Activated naive CD8-positive, alpha-beta T cell treated with anti-CD3 and anti-CD28 coated beads, Interleukin-2, amount 10 ng/mL, durations not matched to agents 7 days and 5 days (primary cell): ENCODE data around the gene ERC1. TPM values are rescaled to one million over a fixed set of nuclear protein-coding genes. Genes with fewer than 3 reads are reported as not detected.
"Not testable (repeated sequence)": the region's sequence is repeated elsewhere in the genome, so short reads cannot be mapped to it uniquely, and the experiment has no call there.

Experiments used
- ATAC-seq: fragments of 150-1000 bp; cut with Tn5 transposase; one replicate; pipeline ENCODE4 v1.10.0; 2021; ENCODE audit warnings: low read depth, moderate library complexity
- POLR2A ChIA-PET: fragments of 350-600 bp; sonication (Branson Sonifier 250); formaldehyde crosslinking; loops from one replicate; lab custom pipeline; 2021; ENCODE audit warnings: antibody characterized with exemption; lab: Charles Lee
- DNase-seq: peaks from one replicate; pipeline ENCODE4 v3.0.0; 2021
- H3K27ac Mint-ChIP-seq: one replicate; pipeline ENCODE4 v1.8.0; 2022; ENCODE audit warnings: mild to moderate bottlenecking, mixed read lengths
- H3K27me3 Mint-ChIP-seq: one replicate; pipeline ENCODE4 v1.8.0; 2022; ENCODE audit warnings: mild to moderate bottlenecking, moderate library complexity, mixed read lengths
- H3K36me3 Mint-ChIP-seq: one replicate; pipeline ENCODE4 v1.8.0; 2021; ENCODE audit warnings: mild to moderate bottlenecking, mixed read lengths
- H3K4me1 Mint-ChIP-seq: one replicate; pipeline ENCODE4 v1.8.0; 2021; ENCODE audit warnings: mixed read lengths
- H3K4me3 Mint-ChIP-seq: one replicate; pipeline ENCODE4 v1.8.0; 2022; ENCODE audit warnings: mild to moderate bottlenecking, moderate library complexity, mixed read lengths
- H3K9me3 Mint-ChIP-seq: one replicate; pipeline ENCODE4 v1.8.0; 2021; ENCODE audit warnings: mixed read lengths
- total RNA-seq, 2 experiments: library from RNA; stranded (reverse); gene quantifications; one replicate each; pipeline ENCODE4 v1.2.3, GENCODE V29; 2021

Gene ERC1
- total RNA-seq, 2 experiments from 2014 or later, result 24.0 to 30.3 TPM

DNA sequence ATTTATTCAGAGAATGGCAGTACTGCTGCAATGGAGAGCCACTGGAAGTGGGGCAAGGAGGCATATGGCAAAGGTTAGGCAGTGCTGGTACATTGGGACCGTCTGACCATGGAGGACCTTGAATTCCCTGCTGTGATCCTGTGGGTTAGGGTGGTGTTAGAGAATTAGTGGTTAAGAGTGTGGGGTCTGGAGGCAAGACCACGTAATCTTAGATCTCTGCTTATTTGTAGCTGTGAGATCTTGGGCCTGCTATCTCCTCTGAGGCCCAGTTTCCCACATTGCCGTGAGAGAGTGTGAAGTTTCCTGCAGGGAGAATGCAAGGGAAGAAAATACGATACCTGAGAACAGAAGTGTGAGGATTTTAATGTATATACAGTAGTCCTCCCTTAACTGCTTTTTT is 147.7 kb downstream of the ERC1 start:
- no peaks in the 10 kb centered on the region for H3K4me1 Mint-ChIP-seq
- no peaks in the 10 kb centered on the region for H3K27me3 Mint-ChIP-seq
- ATAC-seq (no peak), DNase-seq (no peak)
- no peaks in the 10 kb centered on the region for H3K9me3 Mint-ChIP-seq
- POLR2A ChIA-PET, result no interaction called here
- peaks cover 3% of the 10 kb centered on the region for H3K36me3 Mint-ChIP-seq
- no peak overlapping the region for H3K4me3 Mint-ChIP-seq
- no peak overlapping the region for H3K27ac Mint-ChIP-seq

DNA sequence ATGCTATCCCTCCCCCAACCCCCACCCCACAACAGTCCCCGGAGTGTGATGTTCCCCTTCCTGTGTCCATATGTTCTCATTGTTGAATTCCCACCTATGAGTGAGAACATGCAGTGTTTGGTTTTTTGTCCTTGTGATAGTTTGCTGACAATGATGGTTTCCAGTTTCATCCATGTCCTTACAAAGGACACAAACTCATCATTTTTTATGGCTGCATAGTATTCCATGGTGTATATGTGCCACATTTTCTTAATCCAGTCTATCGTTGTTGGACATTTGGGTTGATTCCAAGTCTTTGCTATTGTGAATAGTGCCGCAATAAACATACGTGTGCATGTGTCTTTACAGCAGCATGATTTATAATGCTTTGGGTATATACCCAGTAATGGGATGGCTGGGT is 155.7 kb downstream of the ERC1 start:
- H3K36me3 Mint-ChIP-seq, H3K27me3 Mint-ChIP-seq, H3K4me3 Mint-ChIP-seq, POLR2A ChIA-PET, H3K27ac Mint-ChIP-seq, H3K4me1 Mint-ChIP-seq, H3K9me3 Mint-ChIP-seq, ATAC-seq, DNase-seq: not testable (repeated sequence)

DNA sequence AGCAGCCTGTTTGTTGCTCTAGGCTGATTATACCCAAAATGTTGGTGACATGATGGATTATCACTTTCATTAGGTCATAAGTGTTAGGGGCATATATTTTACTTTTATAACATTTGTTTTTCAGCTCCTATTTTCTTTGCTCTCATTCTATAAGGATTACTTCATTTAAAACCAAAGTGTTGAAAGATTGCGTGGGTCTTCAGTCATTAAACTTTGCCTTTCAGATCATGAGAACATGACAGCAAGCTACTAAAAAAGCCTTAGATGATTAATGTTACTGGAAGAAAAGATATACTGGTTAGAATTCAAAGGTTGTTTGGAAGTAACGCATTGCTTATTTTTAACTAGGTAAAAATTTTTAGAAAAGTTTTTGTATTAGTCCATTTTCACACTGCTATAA is 156.8 kb downstream of the ERC1 start:
- DNase-seq, result no peak
- Mint-ChIP-seq H3K4me3 (no peak overlapping the region), H3K27me3 (no peaks in the 10 kb centered on the region), H3K4me1 (no peaks in the 10 kb centered on the region), H3K9me3 (no peaks in the 10 kb centered on the region), H3K27ac (no peak overlapping the region), H3K36me3 (peaks cover 6% of the 10 kb centered on the region)
- ATAC-seq, result no peak
- POLR2A ChIA-PET, result no interaction called here

DNA sequence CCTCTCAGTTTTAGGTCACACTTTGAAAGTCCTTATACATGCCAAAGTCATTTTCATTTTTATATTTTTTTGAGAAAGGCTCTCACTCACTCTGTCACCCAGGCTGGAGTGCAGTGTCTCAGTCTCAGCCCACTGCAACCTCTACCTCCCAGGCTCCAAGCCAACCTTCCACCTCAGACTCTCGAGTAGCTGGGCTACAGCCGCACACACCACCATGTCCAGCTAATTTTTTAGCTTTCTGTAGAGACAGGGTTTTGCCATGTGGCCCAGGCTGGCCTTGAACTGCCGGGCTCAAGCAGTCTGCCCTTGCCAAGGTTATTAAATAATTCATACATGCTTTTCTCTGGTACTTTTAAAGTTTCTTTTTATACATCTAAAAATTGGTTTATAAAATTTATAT is 166.0 kb downstream of the ERC1 start:
- H3K36me3 Mint-ChIP-seq, result peaks cover 3% of the 10 kb centered on the region
- H3K27ac Mint-ChIP-seq, result no peak overlapping the region
- no peak overlapping the region for H3K4me3 Mint-ChIP-seq
- DNase-seq (no peak), ATAC-seq (no peak)
- H3K27me3 Mint-ChIP-seq, result no peaks in the 10 kb centered on the region
- POLR2A ChIA-PET, result no interaction called here
- H3K9me3 Mint-ChIP-seq, result no peaks in the 10 kb centered on the region
- H3K4me1 Mint-ChIP-seq, result no peaks in the 10 kb centered on the region

- no peak for ATAC-seq
- Mint-ChIP-seq H3K36me3 (peaks cover 2% of the 10 kb centered on the region), H3K27ac (no peak overlapping the region)
Observed at GRCh38 chr12:1161197-1161596, 170.2 kb downstream of the ERC1 start.

GRCh38 chr12:1162081-1162760 is 171.2 kb downstream of the ERC1 start:
- peaks cover 2% of the 10 kb centered on the region for H3K36me3 Mint-ChIP-seq
- ATAC-seq, result no peak
- POLR2A ChIA-PET, result no interaction called here

More at GRCh38 chr12:1161197-1161596, 170.2 kb downstream of the ERC1 start:
- no peak for DNase-seq
- Mint-ChIP-seq H3K27me3 (no peaks in the 10 kb centered on the region), H3K4me1 (no peaks in the 10 kb centered on the region), H3K9me3 (no peaks in the 10 kb centered on the region), H3K4me3 (no peak overlapping the region)
- POLR2A ChIA-PET, result no interaction called here

GRCh38 chr12:1167784-1168183 is 176.8 kb downstream of the ERC1 start:
- Mint-ChIP-seq H3K4me3 (no peak overlapping the region), H3K27ac (no peak overlapping the region), H3K27me3 (no peaks in the 10 kb centered on the region), H3K4me1 (no peaks in the 10 kb centered on the region), H3K9me3 (no peaks in the 10 kb centered on the region), H3K36me3 (peaks cover 3% of the 10 kb centered on the region)
- ATAC-seq (no peak), DNase-seq (no peak)
- POLR2A ChIA-PET, result no interaction called here

More at GRCh38 chr12:1162081-1162760, 171.2 kb downstream of the ERC1 start:
- Mint-ChIP-seq H3K27me3 (no peaks in the 10 kb centered on the region), H3K9me3 (no peaks in the 10 kb centered on the region), H3K4me1 (no peaks in the 10 kb centered on the region), H3K27ac (no peak overlapping the region), H3K4me3 (no peak overlapping the region)
- no peak for DNase-seq

- Mint-ChIP-seq H3K36me3 (peaks cover 3% of the 10 kb centered on the region), H3K27me3 (no peaks in the 10 kb centered on the region), H3K27ac (no peak overlapping the region), H3K4me1 (no peaks in the 10 kb centered on the region), H3K9me3 (no peaks in the 10 kb centered on the region), H3K4me3 (no peak overlapping the region)
- DNase-seq, result no peak
- POLR2A ChIA-PET, result no interaction called here
- ATAC-seq, result no peak
Observed at GRCh38 chr12:1170411-1170810, 179.4 kb downstream of the ERC1 start.

DNA sequence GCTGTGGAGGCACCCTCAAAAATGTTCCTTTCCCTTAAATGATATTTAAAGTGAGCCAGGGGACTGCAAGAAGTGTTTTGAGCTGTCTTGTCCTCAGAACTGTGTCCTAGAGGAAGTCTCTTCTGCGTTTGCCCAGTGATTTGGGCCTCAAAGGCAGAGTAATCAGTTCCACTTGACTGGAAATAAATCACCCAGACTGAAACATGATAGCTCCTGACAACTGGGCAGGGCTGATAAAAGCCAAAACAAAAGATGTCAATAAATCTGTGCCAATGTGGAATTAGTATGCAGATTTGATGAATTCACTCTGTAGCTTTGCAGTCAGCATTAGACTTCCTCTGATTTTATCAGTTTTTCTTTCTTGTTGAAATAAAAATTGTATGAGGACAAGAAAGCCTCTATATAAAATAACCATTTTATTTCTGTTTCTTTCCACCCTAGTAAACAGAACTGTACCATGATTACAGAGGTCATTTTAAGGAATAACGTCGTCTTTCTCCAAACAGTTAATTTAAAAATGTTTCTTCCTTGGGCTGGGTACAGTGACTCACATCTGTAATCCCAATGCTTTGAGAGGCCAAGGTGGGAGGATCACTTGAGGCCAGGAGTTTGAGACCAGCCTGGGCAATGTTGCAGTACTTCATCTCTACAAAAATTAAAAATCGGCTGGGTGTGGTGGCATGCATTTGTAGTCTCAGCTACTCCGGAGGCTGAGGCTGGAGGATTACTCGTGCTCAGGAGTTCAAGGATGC is 180.8 kb downstream of the ERC1 start:
- no peak overlapping the region for H3K27ac Mint-ChIP-seq
- no peak for ATAC-seq
- no peaks in the 10 kb centered on the region for H3K9me3 Mint-ChIP-seq
- no peak overlapping the region for H3K4me3 Mint-ChIP-seq
- peaks cover 7% of the 10 kb centered on the region for H3K36me3 Mint-ChIP-seq
- DNase-seq, result no peak
- H3K4me1 Mint-ChIP-seq, result no peaks in the 10 kb centered on the region
- POLR2A ChIA-PET, result no interaction called here
- H3K27me3 Mint-ChIP-seq, result no peaks in the 10 kb centered on the region

GRCh38 chr12:1173781-1174617 is 183.0 kb downstream of the ERC1 start:
- Mint-ChIP-seq H3K4me3 (no peak overlapping the region), H3K9me3 (no peaks in the 10 kb centered on the region), H3K27ac (no peak overlapping the region), H3K4me1 (no peaks in the 10 kb centered on the region), H3K36me3 (peaks cover 5% of the 10 kb centered on the region), H3K27me3 (no peaks in the 10 kb centered on the region)
- no peak for DNase-seq
- POLR2A ChIA-PET, result no interaction called here
- ATAC-seq, result no peak

DNA sequence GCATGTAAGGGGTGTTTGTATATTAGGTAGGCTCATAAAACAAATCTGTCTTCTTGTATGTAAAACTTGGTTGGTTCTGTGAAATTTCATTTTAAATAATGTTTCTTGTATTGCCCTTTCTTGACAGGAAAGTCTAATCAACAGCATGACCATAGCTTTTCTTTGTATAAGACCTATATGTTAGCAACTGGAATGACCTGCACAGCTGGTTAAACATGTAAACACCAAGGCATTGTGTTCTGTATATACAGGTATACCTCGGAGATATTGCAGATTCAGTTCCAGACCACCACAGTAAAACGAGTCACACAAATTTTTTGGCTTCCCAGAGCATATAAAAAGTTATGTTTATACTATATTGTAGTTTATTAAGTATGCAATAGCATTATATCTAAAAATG is 183.6 kb downstream of the ERC1 start:
- no peaks in the 10 kb centered on the region for H3K4me1 Mint-ChIP-seq
- no peak overlapping the region for H3K27ac Mint-ChIP-seq
- peaks cover 5% of the 10 kb centered on the region for H3K36me3 Mint-ChIP-seq
- DNase-seq (no peak), ATAC-seq (no peak)
- H3K27me3 Mint-ChIP-seq, result no peaks in the 10 kb centered on the region
- POLR2A ChIA-PET, result no interaction called here
- H3K9me3 Mint-ChIP-seq, result no peaks in the 10 kb centered on the region
- no peak overlapping the region for H3K4me3 Mint-ChIP-seq

GRCh38 chr12:1176191-1176590 is 185.2 kb downstream of the ERC1 start:
- POLR2A ChIA-PET, result no interaction called here
- Mint-ChIP-seq H3K9me3 (no peaks in the 10 kb centered on the region), H3K36me3 (peaks cover 5% of the 10 kb centered on the region), H3K27me3 (no peaks in the 10 kb centered on the region), H3K27ac (no peak overlapping the region), H3K4me1 (no peaks in the 10 kb centered on the region), H3K4me3 (no peak overlapping the region)
- no peak for ATAC-seq
- no peak for DNase-seq

DNA sequence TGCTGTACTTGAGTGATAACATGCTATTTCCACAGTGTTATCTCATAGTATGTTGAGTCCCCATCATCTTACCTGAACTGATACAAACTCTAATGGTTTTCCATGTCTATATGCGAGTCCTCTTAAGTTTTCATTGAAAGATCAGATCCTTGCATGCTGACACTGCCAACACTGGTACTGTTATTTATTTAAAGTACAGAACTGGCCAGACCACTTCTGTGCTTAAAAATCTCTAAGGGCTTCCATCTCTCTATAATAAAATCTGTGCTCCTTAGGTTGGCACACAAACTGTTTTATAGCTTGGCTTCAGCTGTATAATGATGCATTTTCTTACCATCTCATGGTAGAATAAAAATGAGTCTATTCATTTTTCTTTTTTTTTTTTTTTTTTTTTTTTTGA is 188.1 kb downstream of the ERC1 start:
- no peaks in the 10 kb centered on the region for H3K27me3 Mint-ChIP-seq
- DNase-seq (no peak), ATAC-seq (no peak)
- H3K4me3 Mint-ChIP-seq, result no peak overlapping the region
- H3K4me1 Mint-ChIP-seq, result no peaks in the 10 kb centered on the region
- H3K36me3 Mint-ChIP-seq, result peaks cover 7% of the 10 kb centered on the region
- H3K27ac Mint-ChIP-seq, result no peak overlapping the region
- H3K9me3 Mint-ChIP-seq, result no peaks in the 10 kb centered on the region
- POLR2A ChIA-PET, result interaction anchor here (0.7 kb wide), 1 partner anchor 50 kb away, joined by 3 read pairs; no protein-coding TSS in a partner anchor
